HG02571 (cell line): Measurements from ENCODE around the gene PDE11A.
"Not testable (repeated sequence)": the region's sequence is repeated elsewhere in the genome, so short reads cannot be mapped to it uniquely, and the experiment has no call there.

Experiments
- ATAC-seq: cut with Tn5 transposase; IDR thresholded peaks from one replicate; pipeline ENCODE4 v1.9.1; 2021; ENCODE audit warnings: mild to moderate bottlenecking, moderate library complexity; ENCODE audit not compliant: unreplicated experiment

Gene PDE11A

DNA sequence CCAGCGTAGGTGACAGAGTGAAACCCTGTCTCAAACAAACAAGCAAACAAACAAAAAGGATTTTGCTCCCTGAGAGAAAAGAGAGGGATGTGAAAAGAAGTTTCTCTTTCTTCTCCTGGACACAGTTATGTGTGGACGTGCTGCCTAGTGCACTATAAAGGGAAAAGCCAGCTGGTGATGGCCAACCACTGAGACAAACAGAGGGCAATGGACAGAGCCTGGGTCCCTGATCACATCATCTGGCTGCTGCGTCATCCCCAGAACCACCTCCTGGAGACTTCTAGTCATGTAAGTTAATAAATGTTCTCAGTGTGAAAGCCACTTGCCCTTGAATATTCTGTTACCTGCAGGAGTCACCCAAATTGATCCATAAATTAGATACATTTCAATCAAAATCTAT, 184.9 kb downstream of the PDE11A start:
- ATAC-seq = no peak

DNA sequence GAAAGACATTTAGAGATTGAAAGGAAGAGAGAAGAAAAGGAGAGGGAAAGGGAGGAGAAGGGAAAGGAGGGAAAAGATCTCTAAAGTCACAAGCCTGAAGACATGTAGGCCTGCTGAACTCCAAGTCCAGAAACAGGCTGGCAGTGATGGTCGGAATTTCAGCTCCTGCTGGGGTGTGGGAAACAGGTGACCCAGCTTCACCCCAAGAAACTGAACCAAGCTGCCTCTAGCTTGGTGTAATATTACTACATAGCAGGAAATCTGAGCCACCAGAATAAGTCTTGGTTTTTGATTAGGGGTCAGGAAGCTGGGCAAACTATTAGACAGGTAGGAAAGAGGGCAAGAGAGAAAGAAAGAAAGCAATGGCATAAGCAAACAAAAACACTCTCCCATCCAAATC, 185.8 kb downstream of the PDE11A start:
- ATAC-seq = no peak

DNA sequence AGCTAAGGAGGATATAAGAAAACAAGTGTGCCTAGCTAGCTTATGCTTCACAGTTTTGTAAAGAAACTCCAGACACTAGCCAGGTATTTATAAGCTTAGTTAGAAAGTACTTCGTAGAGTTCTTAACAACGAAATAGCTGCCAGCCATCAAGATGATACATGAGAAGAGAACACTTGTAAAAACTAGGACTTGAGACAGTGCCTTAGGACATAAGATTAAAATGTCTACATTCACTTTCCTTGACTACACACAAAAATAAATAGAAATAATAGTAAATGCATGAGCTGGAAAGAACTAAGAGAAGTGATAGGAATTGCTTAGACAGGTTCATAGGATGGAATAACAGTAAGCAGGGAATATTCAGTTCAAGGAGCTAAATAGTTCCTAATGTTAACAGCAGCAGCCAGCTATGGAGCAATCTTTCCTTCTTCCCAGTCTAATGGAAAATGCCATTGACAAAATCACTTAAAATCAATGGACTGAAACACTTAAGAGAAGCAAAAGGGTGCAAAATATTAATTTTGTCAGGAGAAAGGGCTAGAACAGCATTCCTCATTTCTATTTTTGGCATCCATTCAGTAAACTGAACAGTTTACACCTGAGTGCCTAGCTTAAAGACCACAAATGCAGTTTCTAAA, 186.6 kb downstream of the PDE11A start:
- no peak for ATAC-seq

DNA sequence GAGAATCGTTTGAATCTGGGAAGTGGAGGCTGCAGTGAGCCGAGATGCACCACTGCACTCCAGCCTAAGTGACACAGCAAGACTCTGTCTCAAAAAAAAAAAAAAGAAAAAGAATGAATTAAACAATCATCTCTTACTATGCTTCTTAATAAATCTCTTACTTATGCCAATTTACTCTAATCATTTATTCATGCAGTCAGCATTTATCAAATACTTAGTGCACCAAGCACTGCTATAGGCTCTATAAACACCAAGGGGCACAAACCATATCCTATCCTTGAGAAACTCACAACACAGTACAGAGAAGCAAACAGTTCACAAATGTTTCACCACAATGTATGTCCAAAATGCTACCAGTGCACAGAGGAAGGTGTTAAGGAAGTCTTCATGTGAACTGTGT, 189.4 kb downstream of the PDE11A start:
- ATAC-seq = no peak

DNA sequence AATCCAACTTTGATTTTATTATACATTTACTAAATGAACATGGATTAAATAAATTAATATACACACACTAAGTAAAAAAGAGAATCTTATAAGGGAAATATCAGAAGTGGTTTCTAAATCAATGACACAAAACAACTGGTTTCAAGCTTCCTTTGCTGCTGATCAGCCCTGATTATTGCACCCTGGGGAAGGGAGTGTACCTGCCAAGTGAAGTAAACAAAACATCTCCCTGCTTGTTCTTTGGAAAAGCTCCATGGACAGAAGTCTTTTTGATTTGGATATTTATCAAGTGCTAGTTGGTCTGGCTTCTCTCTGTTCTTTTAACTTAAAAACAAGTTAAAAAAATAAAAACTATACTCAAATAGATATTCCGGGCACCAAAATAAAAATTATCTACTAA, 190.1 kb downstream of the PDE11A start:
- no peak for ATAC-seq

DNA sequence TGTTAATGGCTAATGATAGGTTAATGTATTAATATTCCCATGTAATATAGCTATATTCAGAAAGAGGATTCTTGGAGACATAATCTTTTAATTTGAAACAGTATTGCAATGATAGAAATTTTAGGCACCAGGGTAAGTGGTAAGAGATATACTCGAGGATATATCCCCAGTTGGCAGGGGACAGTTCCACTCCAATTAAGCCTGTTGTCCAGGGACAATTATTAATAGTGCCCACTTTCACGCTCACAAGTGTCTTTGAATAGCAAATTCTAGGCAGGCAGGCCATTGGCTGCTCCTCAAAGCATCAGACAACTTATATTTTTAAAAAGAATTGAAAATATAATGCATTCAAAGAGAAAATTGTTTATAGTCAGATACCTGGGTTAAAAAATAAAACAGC, 190.7 kb downstream of the PDE11A start:
- no peak for ATAC-seq

DNA sequence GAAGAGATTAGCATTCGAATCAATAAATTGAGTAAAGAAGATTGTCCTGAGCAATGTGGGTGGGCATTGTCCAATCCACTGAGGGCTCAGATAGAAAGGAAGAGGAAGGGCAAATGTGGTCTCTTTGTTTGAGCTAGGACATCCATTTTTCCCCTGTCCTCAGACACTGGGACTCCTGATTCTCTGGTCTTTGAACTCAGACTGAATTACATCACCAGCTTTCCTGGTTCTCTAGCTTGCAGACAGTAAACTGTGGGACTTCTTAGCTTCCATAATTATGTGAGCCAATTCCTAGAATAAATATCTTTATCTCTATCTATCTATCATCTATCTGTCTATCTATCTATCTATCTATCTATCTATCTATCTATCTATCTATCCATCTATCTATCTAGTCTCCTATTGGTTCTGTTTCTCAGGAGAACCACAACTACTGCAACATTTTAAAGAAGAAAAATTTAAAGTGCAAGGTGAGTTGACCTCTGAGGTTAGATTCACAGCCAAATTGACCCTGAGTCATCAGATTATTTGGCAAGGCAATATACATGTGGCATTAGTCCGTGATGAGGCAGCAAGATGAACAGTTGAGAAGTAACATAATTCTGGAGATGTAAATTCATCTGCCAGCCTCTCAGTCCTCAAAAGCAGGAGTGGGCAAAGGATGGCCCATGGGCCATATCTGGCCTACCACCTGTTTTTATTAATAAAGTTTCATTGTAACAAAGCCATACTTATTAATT, 191.4 kb downstream of the PDE11A start:
- ATAC-seq = no peak

DNA sequence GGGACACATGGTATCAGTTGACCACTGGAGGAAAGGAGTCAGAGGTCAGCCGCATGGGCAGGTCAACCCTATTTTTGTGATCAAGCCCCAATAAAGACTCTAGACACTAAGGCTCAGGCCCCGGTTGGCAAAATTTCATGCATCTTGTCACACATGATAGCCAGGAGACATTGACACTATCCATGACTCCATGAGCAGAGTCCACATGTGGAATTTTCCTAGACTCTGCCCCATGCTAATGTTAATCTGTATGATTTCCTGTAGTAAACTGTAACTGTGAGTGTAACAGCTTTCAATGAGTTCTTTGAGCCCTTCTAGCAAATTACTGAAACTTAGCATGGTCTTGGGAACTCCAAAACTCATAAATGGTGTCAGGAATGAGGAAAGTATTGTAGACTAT, 192.3 kb downstream of the PDE11A start:
- no peak for ATAC-seq

DNA sequence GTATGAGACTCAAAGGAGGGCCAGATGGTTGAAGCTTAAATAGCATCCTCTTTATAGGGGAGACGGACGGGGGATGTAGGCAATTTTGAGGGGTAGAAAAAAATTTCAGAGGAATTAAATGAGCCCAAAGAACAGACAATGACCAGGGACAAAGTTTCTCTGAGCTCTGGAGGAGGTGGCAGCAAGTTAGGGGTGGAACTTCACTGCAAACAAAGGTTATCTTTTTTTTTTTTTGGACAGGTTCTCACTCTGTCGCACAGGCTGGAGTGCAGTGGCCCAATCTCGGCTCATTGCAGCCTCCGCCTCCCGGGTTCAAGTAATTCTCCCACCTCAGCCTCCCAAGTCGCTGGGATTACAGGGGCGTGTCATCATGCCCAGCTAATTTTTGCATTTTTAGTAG, 195.6 kb downstream of the PDE11A start:
- no peak for ATAC-seq

DNA sequence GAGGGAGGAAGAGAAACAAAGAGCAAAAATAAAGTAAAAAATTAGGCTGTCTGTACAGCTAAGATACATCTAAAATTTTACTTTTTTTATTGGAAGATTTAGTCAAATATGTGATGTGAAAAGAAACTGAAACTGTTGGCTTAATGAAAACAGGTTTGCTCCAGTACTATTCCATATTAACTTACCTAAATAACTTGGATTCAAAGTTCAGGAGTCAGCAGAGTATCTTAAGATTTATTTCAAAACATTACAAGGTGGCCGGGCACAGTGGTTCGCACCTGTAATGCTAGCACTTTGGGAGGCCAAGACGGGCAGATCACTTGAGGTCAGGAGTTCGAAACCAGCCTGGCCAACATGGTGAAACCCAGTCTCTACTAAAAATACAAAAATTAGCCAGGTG, 197.9 kb downstream of the PDE11A start:
- no peak for ATAC-seq

DNA sequence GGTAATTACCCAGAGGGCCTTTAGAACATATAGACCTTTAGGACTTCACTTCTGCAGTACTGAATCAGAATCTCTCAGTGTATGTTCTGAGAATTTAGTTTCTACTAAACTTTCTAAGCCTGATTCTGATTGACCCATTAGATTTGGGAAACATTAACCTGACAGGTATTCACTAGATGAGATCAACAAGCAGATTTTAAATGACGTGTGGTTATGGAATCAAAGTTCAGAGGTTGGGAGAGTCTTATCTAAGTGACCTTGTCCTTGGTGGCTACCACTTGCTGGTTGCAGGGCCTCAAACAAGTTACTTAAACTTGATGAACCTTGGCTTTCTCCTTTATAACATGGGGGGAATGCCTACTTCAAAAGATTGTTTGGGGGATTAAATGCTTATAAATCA, 198.7 kb downstream of the PDE11A start:
- no peak for ATAC-seq

DNA sequence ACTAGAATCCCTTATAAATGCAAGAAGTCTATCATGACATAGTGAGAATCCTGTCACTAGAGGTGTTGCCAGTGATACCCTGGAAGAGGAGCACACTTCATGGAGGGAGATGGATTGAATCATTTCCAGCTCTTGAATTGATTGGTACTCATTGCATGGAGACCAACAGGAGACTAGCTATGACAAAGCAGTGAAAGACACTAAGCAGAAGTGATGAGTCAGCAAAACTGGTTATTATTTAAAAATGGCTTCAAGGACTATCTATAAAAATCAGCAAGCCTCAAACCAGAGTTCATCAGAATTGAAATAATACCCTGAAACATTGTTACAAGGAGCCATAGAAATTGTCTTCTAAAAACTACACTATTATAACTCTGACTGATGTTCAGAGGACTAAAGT, 200.3 kb downstream of the PDE11A start:
- ATAC-seq = no peak

DNA sequence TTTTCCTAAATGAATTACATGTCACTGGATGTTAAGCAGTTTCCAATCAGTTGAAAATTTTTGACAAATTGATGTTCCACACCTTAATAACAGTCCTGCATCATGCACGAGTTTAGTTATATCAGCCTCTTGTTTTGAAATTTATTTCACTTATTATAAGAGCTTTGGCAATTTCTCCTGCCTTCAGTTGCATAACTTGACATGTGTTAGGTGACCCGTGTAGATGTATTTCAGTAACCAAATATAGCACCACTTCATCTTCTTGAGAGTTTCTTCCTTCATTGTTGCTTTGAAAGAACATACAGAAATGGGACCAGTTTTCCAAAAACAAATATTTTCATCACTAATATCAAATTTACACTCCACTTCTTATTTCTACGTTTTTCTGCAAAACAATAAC, 202.7 kb downstream of the PDE11A start:
- ATAC-seq = no peak

DNA sequence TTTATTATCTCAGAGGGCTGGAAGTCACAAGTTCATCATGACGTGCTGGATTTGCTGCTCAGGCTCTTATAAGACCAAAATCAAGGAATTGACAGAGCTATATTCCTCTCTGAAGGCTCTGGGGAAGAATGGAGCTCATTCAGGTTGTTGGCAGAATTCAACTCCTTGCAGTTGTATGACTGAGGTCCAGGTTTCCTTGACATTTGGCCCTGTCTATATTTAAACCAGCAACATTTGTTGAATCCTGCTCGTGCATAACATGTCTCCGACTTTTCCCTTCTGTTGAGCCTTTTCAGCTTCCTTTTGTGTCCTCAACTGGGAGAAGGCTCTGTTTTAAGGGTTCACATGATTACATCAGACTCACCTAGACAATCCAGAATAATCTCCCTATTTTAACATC, 203.4 kb downstream of the PDE11A start:
- ATAC-seq = no peak

DNA sequence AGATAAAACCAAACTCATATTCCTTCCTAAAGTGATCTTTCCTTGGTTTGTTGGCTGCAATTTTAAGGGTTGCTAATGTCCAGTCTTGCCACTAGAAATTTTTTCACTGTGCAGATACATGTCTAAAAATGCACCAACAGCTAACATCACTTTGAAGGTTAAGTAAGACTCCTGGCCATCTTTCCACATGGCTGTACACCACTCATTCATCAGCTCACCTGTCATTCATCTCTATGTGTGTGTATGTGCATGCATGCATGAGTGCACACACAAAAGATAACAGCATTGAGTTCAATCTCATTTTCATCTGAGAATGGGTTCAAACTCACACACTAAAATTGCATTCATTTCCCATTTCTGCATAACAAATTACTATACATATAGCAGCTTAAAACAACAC, 203.8 kb downstream of the PDE11A start:
- ATAC-seq = no peak

DNA sequence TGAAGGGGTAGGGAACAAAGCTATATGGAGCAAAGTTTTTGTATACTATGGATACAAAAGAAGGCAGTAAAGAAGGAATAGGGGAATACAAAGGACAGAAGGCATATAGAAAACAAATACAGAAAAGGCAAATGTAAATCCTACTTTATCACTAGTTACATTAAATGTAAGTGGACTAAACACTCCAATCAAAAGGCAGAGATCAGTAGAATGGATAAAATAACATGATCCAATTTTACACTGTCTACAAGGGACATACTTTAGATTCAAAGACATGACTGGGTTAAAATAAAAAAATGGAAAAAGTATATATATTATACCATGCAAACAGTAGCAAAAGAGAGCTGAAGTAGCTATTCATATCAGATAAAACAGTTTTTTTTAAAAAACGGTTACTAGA, 215.0 kb downstream of the PDE11A start:
- ATAC-seq = no peak

DNA sequence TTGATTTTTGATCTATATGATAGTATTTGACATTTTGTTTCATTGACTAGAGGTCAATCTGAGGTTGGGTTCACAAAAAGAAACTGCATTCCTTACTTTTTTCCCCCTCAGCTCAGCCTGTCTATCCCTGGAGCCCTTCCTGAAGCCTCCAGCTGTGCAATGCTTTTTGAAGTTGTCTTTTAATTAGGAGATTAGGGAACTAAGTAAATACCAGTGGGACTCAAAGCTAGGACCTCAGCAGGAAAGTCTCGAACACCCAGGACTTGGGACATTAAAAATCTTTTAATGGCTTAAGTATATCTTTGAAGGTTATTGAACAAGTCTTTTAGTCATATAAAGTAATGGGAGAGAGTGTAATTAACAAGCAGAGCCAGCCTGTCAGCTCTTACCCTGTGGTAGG, 220.2 kb downstream of the PDE11A start:
- no peak for ATAC-seq

DNA sequence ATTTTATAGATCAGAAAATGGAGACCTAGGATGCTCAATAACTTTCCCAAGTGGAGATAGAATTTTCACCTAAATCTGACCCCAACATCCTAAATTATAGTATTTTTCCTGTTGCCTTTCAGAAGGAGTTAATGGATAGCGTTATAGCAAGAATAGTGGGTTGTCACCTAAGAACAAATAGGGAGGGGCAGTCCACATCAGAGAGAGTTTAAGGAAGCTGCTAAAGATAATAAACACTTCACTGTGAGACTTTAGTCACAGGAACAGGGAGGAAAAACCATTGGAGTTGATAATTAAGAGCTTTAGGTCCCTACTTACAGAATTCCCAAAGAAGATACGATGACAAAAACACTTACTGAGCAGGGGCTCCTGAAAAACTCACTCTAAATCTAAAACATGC, 229.4 kb downstream of the PDE11A start:
- no peak for ATAC-seq

DNA sequence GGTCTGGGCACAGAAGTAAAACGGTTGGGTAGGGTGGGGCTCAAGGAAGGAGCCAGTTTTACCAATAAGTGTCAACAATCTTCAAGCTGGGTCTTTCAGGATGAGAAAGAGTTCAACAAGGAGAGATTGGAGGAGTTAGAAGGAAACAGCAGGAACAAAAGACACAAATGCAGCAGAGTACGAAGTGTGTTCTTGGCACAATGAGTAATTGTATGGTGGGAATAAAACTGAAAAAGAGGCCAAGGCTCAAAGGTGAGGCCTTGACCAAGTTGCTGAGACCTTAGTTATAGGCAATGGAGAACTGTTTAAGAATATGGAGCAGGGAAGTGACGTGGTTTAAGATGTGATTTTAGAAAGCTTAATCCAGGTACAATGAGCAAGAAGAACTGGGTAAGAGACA, 230.3 kb downstream of the PDE11A start:
- ATAC-seq = no peak

DNA sequence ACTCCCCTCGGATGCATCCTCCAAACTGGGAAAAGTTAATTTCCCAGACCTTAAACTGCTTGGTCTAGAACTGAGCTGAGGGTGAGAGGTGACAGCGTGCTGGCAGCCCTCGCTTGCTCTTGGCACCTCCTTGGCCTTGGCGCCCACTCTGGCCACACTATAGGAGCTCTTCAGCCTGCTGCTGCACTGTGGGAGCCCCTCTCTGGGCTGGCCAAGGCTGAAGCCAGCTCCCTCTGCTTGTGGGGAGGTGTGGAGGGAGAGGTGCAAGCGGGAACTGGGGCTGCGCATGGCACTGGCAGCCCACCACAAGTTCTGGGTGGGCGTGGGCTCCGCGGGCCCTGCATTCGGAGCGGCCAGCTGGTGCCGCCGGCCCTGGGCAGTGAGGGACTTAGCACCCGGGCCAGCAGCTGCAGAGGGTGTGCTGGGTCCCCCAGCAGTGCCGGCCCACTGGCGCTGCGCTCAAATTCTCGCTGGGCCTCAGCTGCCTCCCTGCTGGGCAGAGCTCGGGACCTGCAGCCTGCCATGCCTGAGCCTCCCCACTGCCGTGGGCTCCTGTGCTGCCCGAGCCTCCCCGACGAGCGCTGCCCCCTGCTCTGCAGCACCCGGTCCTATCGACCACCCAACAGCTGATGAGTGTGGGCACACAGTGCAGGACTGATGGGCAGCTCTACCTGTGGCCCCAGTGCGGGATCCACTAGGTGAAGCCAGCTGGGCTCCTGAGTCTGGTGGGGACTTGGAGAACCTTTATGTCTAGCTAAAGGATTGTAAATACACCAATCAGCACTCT, 237.0 kb downstream of the PDE11A start:
- ATAC-seq = not testable (repeated sequence)

DNA sequence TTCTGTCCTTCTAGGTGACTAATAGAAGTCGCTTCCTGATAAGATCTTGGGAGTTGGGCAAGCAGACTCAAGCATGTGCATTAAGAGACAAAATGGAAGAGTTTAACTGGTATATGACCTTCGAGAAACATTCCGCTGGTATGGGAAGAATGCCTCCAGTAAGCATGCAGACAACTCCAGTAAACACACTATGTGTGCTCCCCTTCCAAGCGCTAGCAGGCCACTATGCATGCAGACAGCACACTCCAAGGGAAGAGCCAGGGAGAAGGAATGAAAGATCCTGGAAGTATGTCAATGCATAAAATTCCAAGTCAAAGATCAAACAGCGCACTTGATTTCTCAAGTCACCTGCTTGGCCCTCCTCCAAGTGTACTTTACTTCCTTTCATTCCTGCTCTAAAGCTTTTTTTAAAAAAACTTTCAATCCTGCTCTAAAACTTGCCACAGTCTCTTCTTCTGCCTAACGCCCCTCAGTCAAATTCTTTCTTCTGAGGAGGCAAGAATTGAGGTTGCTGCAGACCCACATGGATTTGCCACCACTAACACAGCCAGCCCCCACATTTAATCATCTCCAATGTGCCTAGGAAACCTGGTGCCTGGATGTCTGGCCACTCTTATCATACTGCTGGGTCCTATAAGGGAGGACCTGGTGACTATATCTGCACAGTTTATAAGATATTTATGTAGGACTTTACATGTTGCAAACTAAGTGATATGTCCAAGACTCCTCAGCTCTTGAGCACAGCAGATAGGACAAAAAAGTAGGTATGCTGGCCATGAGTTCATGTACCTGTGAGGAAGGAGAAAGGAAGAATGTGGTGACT, 239.8 kb downstream of the PDE11A start:
- ATAC-seq = no peak
